ENCODE results near the gene CALML3.
"Not testable (repeated sequence)": the region's sequence is repeated elsewhere in the genome, so short reads cannot be mapped to it uniquely, and the experiment has no call there.

The CALML3 gene

GRCh38 chr10:5524641-5525560, at the start of gene CALML3:
Gene CALML3, plus strand, starts transcription at chr10:5524961. Its CDS starts 125 bp downstream, at chr10:5525086.
- no peak for DNase-seq (ENCODE audit: low spot score)

- DNase-seq (ENCODE audit: low spot score), result not testable (repeated sequence)
These were observed 49.7 kb upstream of the CALML3 start for GRCh38 chr10:5475088-5475487.

- not testable (repeated sequence) for DNase-seq (ENCODE audit: low spot score)
These were observed 48.6 kb upstream of the CALML3 start for GRCh38 chr10:5475974-5476807.

GRCh38 chr10:5476918-5477525, 47.7 kb upstream of the CALML3 start:
- no peak for DNase-seq (ENCODE audit: low spot score)

- DNase-seq (ENCODE audit: low spot score), result peak; percentile 53
These were observed 46.6 kb upstream of the CALML3 start for GRCh38 chr10:5477948-5478693.

GRCh38 chr10:5478694-5479305, 46.0 kb upstream of the CALML3 start:
- no peak for DNase-seq (ENCODE audit: low spot score)

GRCh38 chr10:5479481-5480161, 45.1 kb upstream of the CALML3 start:
- DNase-seq (ENCODE audit: low spot score), result peak; percentile 72

- no peak for DNase-seq (ENCODE audit: low spot score)
These were observed 44.4 kb upstream of the CALML3 start for GRCh38 chr10:5480162-5480941.

- no peak for DNase-seq (ENCODE audit: low spot score)
These were observed 43.6 kb upstream of the CALML3 start for GRCh38 chr10:5481121-5481520.

GRCh38 chr10:5482016-5482415, 42.7 kb upstream of the CALML3 start:
- no peak for DNase-seq (ENCODE audit: low spot score)

GRCh38 chr10:5484205-5484604, 40.6 kb upstream of the CALML3 start:
- DNase-seq (ENCODE audit: low spot score), result no peak

GRCh38 chr10:5485290-5485689, 39.5 kb upstream of the CALML3 start:
- no peak for DNase-seq (ENCODE audit: low spot score)

- no peak for DNase-seq (ENCODE audit: low spot score)
These were observed 38.6 kb upstream of the CALML3 start for GRCh38 chr10:5485948-5486852.

- DNase-seq (ENCODE audit: low spot score), result no peak
These were observed 37.9 kb upstream of the CALML3 start for GRCh38 chr10:5486853-5487235.

- DNase-seq (ENCODE audit: low spot score), result no peak
These were observed 36.2 kb upstream of the CALML3 start for GRCh38 chr10:5488272-5489161.

- no peak for DNase-seq (ENCODE audit: low spot score)
These were observed 34.7 kb upstream of the CALML3 start for GRCh38 chr10:5490032-5490431.

GRCh38 chr10:5490698-5491464, 33.9 kb upstream of the CALML3 start:
- DNase-seq (ENCODE audit: low spot score), result no peak

All from hematopoietic multipotent progenitor cell treated with erythropoietin and hydrocortisone succinate and interleukin-3 and kit ligand, for 15 days (in vitro differentiated cells).